HepG2 (cell line): Measurements from ENCODE around the gene TLL2. TPM values are rescaled to one million over a fixed set of nuclear protein-coding genes. Genes with fewer than 3 reads are reported as not detected.

Source experiments
- ADNP ChIP-seq: sonication (generic); formaldehyde crosslinking; IDR thresholded peaks from 2 replicates; pipeline ENCODE4 v1.4.0; 2020; ENCODE audit warnings: missing genetic modification reagents
- CBX5 ChIP-seq: sonication (generic); formaldehyde crosslinking; IDR thresholded peaks from 2 replicates; pipeline ENCODE4 v1.4.0; 2020; ENCODE audit warnings: missing genetic modification reagents, borderline replicate concordance
- CCDC6 ChIP-seq: sonication (generic); formaldehyde crosslinking; IDR thresholded peaks from 2 replicates; pipeline ENCODE4 v1.8.1; 2022; ENCODE audit warnings: mild to moderate bottlenecking, missing genetic modification reagents, moderate library complexity
- EHMT2 ChIP-seq: fragments of 200-600 bp; sonication (generic); IDR thresholded peaks from 2 replicates; pipeline ENCODE4 v1.7.0; 2017; ENCODE audit warnings: antibody characterized with exemption, low read depth, low read length, borderline replicate concordance
- MAZ ChIP-seq, 2 experiments: sonication (generic) in 1 of 2; formaldehyde crosslinking in 1 of 2; IDR thresholded peaks; 2 replicates each; pipeline versions ENCODE4 v1.5.0 to v1.6.1; 2012 to 2020; ENCODE audit warnings: low read depth in 2 of 2, mild to moderate bottlenecking in 2 of 2, borderline replicate concordance in 1 of 2, improper control_type of control experiment in 1 of 2, low read length in 1 of 2, missing genetic modification reagents in 1 of 2, moderate library complexity in 1 of 2
- NFKB2 ChIP-seq: sonication (generic); formaldehyde crosslinking; IDR thresholded peaks from 2 replicates; pipeline ENCODE4 v1.4.0; 2020; ENCODE audit warnings: missing genetic modification reagents, borderline replicate concordance
- NR2F6 ChIP-seq, 2 experiments: IDR thresholded peaks; 2 replicates each; pipeline ENCODE4 v1.6.1; 2016; ENCODE audit warnings: antibody characterized with exemption in 1 of 2, mild to moderate bottlenecking in 1 of 2
- PAX8 ChIP-seq: sonication (generic); formaldehyde crosslinking; IDR thresholded peaks from 2 replicates; pipeline ENCODE4 v1.8.0; 2022; ENCODE audit warnings: mild to moderate bottlenecking, missing genetic modification reagents, borderline replicate concordance
- PPARG ChIP-seq: conservative IDR thresholded peaks from 2 replicates; pipeline ENCODE4 v1.6.1; 2016; ENCODE audit warnings: missing biosample characterization, missing genetic modification reagents
- PRPF4 ChIP-seq: fragments of 200-400 bp; formaldehyde crosslinking; IDR thresholded peaks from 2 replicates; pipeline ENCODE4 v1.6.1; 2016; ENCODE audit warnings: low read length, low read depth; ENCODE audit not compliant: poor library complexity, severe bottlenecking
- RARA ChIP-seq: IDR thresholded peaks from 2 replicates; pipeline ENCODE4 v1.6.1; 2016; ENCODE audit warnings: missing genetic modification reagents, missing compliant biosample characterization
- RCOR2 ChIP-seq: IDR thresholded peaks from 2 replicates; pipeline ENCODE4 v1.6.1; 2016; ENCODE audit warnings: missing biosample characterization, missing genetic modification reagents
- SALL1 ChIP-seq: sonication (generic); formaldehyde crosslinking; IDR thresholded peaks from 2 replicates; pipeline ENCODE4 v1.8.0; 2022; ENCODE audit warnings: mild to moderate bottlenecking, missing genetic modification reagents
- SAP130 ChIP-seq: IDR thresholded peaks from 2 replicates; pipeline ENCODE4 v1.6.1; 2016; ENCODE audit warnings: low read depth
- ZBTB3 ChIP-seq: sonication (generic); formaldehyde crosslinking; IDR thresholded peaks from 2 replicates; pipeline ENCODE4 v1.4.0; 2020; ENCODE audit warnings: low read depth, mild to moderate bottlenecking, moderate library complexity, missing genetic modification reagents, borderline replicate concordance
- ZFP90 ChIP-seq: sonication (generic); formaldehyde crosslinking; IDR thresholded peaks from 2 replicates; pipeline ENCODE4 v1.8.0; 2022; ENCODE audit warnings: missing genetic modification reagents, mild to moderate bottlenecking, inconsistent platforms, borderline replicate concordance
- ZNF274 ChIP-seq: sonication (generic); formaldehyde crosslinking; IDR thresholded peaks from 2 replicates; pipeline ENCODE4 v1.5.1; 2020; ENCODE audit warnings: mild to moderate bottlenecking, missing genetic modification reagents
- ZNF496 ChIP-seq: sonication (generic); formaldehyde crosslinking; IDR thresholded peaks from 2 replicates; pipeline ENCODE4 v1.8.1; 2023; ENCODE audit warnings: mild to moderate bottlenecking, moderate library complexity, missing genetic modification reagents; ENCODE audit not compliant: insufficient replicate concordance
- ZNF598 ChIP-seq: sonication (generic); formaldehyde crosslinking; IDR thresholded peaks from 2 replicates; pipeline ENCODE4 v1.5.1; 2020; ENCODE audit warnings: mild to moderate bottlenecking, missing genetic modification reagents, borderline replicate concordance
- ZNF605 ChIP-seq: sonication (generic); formaldehyde crosslinking; IDR thresholded peaks from 2 replicates; pipeline ENCODE4 v1.8.0; 2022; ENCODE audit warnings: mild to moderate bottlenecking, missing genetic modification reagents
- ZNF780A ChIP-seq: sonication (generic); formaldehyde crosslinking; IDR thresholded peaks from 2 replicates; pipeline ENCODE4 v1.8.0; 2022; ENCODE audit warnings: mild to moderate bottlenecking, missing genetic modification reagents, moderate library complexity
- polyA plus RNA-seq, 8 experiments: library from polyadenylated mRNA; depleted of rRNA in 3 of 8; stranded (reverse) in 7 of 8; unstranded in 1 of 8; fragments of >200 nt; fragmentation: Illumina TruSeq in 4 of 8; extraction: Trizol in 4 of 8; gene quantifications; 2 replicates each; pipeline versions ENCODE4 v1.2.1 to v1.2.3, GENCODE V29; 2011 to 2016; ENCODE audit warnings: low read depth in 4 of 8, missing spikeins in 1 of 8, mixed read lengths in 1 of 8; ENCODE audit not compliant: insufficient read depth in 1 of 8
- total RNA-seq, 5 experiments: library from RNA; depleted of rRNA; stranded (reverse); fragments of >200 nt; fragmentation: Illumina TruSeq; extraction: Trizol; gene quantifications; 2 replicates each; pipeline ENCODE4 v1.2.3, GENCODE V29; 2016; ENCODE audit warnings: low read depth in 1 of 5
- TF ChIP-seq, protein P1 (sequence below): sonication (generic); formaldehyde crosslinking; IDR thresholded peaks from 2 replicates; pipeline ENCODE4 v1.4.0; 2020; ENCODE audit warnings: missing genetic modification reagents, borderline replicate concordance
- TF ChIP-seq, protein P2 (sequence below): sonication (generic); formaldehyde crosslinking; IDR thresholded peaks from 2 replicates; pipeline ENCODE4 v1.5.0; 2020; ENCODE audit warnings: mild to moderate bottlenecking, missing genetic modification reagents
- TF ChIP-seq, protein P3 (sequence below): conservative IDR thresholded peaks from 2 replicates; pipeline ENCODE4 v1.6.1; 2018; ENCODE audit warnings: missing genetic modification reagents

TLL2 gene
- total and polyA plus RNA-seq, 2 of the 13 experiments (the other 11 are each of a cell fraction or from before 2014, with no cell fraction given): 0.09 TPM; not detected in 1

DNA sequence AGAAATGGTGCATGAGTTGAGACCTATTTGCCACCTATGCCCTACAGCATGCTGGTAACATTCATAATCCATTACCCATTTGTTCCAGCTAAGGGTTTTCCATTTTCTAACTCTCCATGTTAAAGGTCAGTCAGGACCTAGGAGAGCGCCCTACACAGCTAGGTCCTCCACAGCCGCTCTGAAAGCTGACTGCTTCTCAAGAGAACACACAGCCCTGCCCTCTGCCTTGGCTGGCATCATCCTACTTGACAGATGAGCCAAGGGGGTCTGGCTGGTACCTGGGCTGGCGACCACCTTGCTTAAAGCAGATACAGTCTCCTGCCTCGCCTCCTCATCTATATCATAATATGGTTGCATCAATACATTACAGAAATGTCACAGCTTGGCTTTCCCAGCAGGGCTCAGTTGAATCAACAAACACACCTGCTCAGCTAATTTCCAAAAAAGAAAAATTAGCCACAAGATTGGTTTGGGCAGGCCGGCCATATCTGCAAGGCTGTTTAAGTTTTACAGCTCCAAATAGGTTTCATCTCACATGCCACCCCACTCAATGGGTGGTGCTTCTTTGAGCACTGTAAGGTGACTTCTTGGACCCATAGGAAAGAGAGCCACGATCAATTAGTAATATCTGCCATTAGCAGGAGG is 17.3 kb downstream of the TLL2 start (continued):
- TF ChIP-seq, protein P1, sequence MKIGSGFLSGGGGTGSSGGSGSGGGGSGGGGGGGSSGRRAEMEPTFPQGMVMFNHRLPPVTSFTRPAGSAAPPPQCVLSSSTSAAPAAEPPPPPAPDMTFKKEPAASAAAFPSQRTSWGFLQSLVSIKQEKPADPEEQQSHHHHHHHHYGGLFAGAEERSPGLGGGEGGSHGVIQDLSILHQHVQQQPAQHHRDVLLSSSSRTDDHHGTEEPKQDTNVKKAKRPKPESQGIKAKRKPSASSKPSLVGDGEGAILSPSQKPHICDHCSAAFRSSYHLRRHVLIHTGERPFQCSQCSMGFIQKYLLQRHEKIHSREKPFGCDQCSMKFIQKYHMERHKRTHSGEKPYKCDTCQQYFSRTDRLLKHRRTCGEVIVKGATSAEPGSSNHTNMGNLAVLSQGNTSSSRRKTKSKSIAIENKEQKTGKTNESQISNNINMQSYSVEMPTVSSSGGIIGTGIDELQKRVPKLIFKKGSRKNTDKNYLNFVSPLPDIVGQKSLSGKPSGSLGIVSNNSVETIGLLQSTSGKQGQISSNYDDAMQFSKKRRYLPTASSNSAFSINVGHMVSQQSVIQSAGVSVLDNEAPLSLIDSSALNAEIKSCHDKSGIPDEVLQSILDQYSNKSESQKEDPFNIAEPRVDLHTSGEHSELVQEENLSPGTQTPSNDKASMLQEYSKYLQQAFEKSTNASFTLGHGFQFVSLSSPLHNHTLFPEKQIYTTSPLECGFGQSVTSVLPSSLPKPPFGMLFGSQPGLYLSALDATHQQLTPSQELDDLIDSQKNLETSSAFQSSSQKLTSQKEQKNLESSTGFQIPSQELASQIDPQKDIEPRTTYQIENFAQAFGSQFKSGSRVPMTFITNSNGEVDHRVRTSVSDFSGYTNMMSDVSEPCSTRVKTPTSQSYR (CRISPR knock-in tag): peak; percentile 11; the same call in 1 of the 2 replicates
- TF ChIP-seq PRPF4 (no peak), ZNF274 (CRISPR knock-in tag) (no peak), ZNF605 (CRISPR knock-in tag) (no peak), NR2F6 (IDR thresholded peaks at IDR 0.05) (no peak; the same call in 1 of the 2 replicates), NR2F6 (CRISPR knock-in tag; IDR thresholded peaks at IDR 0.05) (0 out of 2 replicates have a peak, but pooled peaks have one; percentile 25), ADNP (CRISPR knock-in tag) (no peak), SALL1 (peak; percentile 48; the same call in 1 of the 2 replicates), SAP130 (peak; percentile 29; the same call in 1 of the 2 replicates), NFKB2 (CRISPR knock-in tag) (no peak), ZNF780A (CRISPR knock-in tag) (no peak), ZNF496 (CRISPR knock-in tag) (no peak), RARA (0 out of 2 replicates have a peak, but pooled peaks have one; percentile 22), CBX5 (CRISPR knock-in tag) (no peak), MAZ (IDR thresholded peaks at IDR 0.05; ENCODE audit: borderline replicate concordance, low read depth, low read length) (no peak), MAZ (CRISPR knock-in tag; IDR thresholded peaks at IDR 0.05; ENCODE audit: low read depth) (no peak), EHMT2 (peak; percentile 88; the same call in 1 of the 2 replicates), ZFP90 (CRISPR knock-in tag) (no peak), PAX8 (no peak), PPARG (CRISPR knock-in tag) (peak; percentile 96), CCDC6 (no peak), ZBTB3 (CRISPR knock-in tag) (no peak), RCOR2 (no peak), ZNF598 (no peak)
- TF ChIP-seq, protein P2, sequence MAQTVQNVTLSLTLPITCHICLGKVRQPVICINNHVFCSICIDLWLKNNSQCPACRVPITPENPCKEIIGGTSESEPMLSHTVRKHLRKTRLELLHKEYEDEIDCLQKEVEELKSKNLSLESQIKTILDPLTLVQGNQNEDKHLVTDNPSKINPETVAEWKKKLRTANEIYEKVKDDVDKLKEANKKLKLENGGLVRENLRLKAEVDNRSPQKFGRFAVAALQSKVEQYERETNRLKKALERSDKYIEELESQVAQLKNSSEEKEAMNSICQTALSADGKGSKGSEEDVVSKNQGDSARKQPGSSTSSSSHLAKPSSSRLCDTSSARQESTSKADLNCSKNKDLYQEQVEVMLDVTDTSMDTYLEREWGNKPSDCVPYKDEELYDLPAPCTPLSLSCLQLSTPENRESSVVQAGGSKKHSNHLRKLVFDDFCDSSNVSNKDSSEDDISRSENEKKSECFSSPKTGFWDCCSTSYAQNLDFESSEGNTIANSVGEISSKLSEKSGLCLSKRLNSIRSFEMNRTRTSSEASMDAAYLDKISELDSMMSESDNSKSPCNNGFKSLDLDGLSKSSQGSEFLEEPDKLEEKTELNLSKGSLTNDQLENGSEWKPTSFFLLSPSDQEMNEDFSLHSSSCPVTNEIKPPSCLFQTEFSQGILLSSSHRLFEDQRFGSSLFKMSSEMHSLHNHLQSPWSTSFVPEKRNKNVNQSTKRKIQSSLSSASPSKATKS (CRISPR knock-in tag): no peak
- TF ChIP-seq, protein P3, sequence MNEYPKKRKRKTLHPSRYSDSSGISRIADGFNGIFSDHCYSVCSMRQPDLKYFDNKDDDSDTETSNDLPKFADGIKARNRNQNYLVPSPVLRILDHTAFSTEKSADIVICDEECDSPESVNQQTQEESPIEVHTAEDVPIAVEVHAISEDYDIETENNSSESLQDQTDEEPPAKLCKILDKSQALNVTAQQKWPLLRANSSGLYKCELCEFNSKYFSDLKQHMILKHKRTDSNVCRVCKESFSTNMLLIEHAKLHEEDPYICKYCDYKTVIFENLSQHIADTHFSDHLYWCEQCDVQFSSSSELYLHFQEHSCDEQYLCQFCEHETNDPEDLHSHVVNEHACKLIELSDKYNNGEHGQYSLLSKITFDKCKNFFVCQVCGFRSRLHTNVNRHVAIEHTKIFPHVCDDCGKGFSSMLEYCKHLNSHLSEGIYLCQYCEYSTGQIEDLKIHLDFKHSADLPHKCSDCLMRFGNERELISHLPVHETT (CRISPR knock-in tag): no peak
